Keratinocyte (primary cell): ENCODE results near the gene HYAL3.

Source experiments
- EZH2 ChIP-seq: IDR thresholded peaks from one replicate; pipeline ENCODE4 v1.6.1; 2012; ENCODE audit warnings: inconsistent platforms, mild to moderate bottlenecking, low read length, moderate library complexity
- TF ChIP-seq, protein P1 (sequence below), 3 experiments: IDR thresholded peaks in 1 of 3; conservative IDR thresholded peaks in 1 of 3; optimal IDR thresholded peaks in 1 of 3; 2 replicates in 2 of 3; 3 replicates in 1 of 3; pipeline versions ENCODE3 to v1.5.1; 2011; ENCODE audit warnings: low read length in 3 of 3, mild to moderate bottlenecking in 3 of 3, moderate library complexity in 2 of 3, control low read depth in 1 of 3, inconsistent platforms in 1 of 3; ENCODE audit not compliant: insufficient read depth in 2 of 3; ENCODE audit errors: extremely low read depth in 1 of 3

DNA sequence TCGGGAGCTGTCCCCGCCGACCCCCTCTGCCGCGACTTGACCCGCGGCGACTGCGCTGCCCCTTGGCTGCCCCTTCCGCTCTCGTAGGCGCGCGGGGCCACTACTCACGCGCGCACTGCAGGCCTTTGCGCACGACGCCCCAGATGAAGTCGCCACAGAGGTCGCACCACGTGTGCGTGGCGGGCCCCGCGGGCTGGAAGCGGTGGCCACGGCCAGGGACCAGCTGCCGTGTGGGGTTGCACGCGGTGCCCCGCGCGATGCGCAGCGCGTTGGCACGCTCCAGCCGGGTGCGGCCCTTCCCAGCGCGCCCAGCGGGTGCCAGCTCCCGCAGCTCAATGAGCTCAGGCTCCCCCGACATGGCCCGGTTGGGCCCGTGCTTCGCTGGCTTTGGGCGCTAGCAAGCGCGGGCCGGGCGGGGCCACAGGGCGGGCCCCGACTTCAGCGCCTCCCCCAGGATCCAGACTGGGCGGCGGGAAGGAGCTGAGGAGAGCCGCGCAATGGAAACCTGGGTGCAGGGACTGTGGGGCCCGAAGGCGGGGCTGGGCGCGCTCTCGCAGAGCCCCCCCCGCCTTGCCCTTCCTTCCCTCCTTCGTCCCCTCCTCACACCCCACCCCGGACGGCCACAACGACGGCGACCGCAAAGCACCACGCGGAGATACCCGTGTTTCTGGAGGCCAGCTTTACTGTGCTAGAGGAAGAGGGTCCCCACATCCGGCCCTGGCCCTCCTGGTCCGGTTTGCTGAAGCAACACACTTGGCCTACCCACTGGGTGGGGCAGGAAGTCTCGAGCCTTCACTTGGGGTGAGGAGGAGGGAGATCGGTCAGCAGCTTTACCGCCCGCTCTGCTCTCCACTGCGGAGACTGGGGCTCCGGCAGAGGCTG, 41.5 kb upstream of the HYAL3 start, which contains the start of gene RASSF1:
- no peak for TF ChIP-seq EZH2
- TF ChIP-seq, protein P1, sequence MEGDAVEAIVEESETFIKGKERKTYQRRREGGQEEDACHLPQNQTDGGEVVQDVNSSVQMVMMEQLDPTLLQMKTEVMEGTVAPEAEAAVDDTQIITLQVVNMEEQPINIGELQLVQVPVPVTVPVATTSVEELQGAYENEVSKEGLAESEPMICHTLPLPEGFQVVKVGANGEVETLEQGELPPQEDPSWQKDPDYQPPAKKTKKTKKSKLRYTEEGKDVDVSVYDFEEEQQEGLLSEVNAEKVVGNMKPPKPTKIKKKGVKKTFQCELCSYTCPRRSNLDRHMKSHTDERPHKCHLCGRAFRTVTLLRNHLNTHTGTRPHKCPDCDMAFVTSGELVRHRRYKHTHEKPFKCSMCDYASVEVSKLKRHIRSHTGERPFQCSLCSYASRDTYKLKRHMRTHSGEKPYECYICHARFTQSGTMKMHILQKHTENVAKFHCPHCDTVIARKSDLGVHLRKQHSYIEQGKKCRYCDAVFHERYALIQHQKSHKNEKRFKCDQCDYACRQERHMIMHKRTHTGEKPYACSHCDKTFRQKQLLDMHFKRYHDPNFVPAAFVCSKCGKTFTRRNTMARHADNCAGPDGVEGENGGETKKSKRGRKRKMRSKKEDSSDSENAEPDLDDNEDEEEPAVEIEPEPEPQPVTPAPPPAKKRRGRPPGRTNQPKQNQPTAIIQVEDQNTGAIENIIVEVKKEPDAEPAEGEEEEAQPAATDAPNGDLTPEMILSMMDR (optimal IDR thresholded peaks at IDR 0.05 in 1 of 3, IDR thresholded peaks at IDR 0.05 in 1 of 3, conservative IDR thresholded peaks at IDR 0.05 in 1 of 3; ENCODE audit: extremely low read depth in 1 of 3, insufficient read depth in 2 of 3, low read length in 3 of 3), result no peak
